Esophagus squamous epithelium (tissue), 5 donors: ENCODE data around the gene SRBD1. TPM values are rescaled to one million over a fixed set of nuclear protein-coding genes. Genes with fewer than 3 reads are reported as not detected.

ENCODE experiments used
- DNase-seq: peaks from one replicate; lab custom pipeline; 2025; lab: John Stamatoyannopoulos, UW
- H3K27ac ChIP-seq, 4 donors: fragments of 200-600 bp; sonication (generic); one replicate each; pipeline ENCODE4 v1.5.1; 2016 to 2019; ENCODE audit warnings: mild to moderate bottlenecking in 1 of 4
- H3K27me3 ChIP-seq, 4 donors: fragments of 200-600 bp; sonication (generic); 1 replicate in 3 of 4; 2 replicates in 1 of 4; pipeline versions ENCODE4 v1.5.1 to v1.6.0; 2017 to 2021; ENCODE audit warnings: antibody characterized with exemption in 1 of 4
- H3K36me3 ChIP-seq, 3 donors: fragments of 200-600 bp; sonication (generic); one replicate each; pipeline ENCODE4 v1.5.1; 2016 to 2019
- H3K4me1 ChIP-seq, 3 donors: fragments of 200-600 bp; sonication (generic); one replicate each; pipeline ENCODE4 v1.5.1; 2017 to 2019
- H3K4me3 ChIP-seq, 4 donors: fragments of 200-600 bp; sonication (generic); 1 replicate in 3 of 4; 2 replicates in 1 of 4; pipeline ENCODE4 v1.5.1; 2016 to 2019; ENCODE audit warnings: mild to moderate bottlenecking in 2 of 4, moderate library complexity in 1 of 4
- H3K9me3 ChIP-seq, 3 donors: fragments of 200-600 bp; sonication (generic); one replicate each; pipeline ENCODE4 v1.5.1; 2016 to 2019
- CTCF ChIP-seq, 6 experiments: fragments of 450-650 bp in 4 of 6; fragments of 200-600 bp in 2 of 6; sonication (generic) in 2 of 6; IDR thresholded peaks; one replicate each; pipeline ENCODE4 v1.5.1; 2016 to 2019; ENCODE audit warnings: antibody characterized with exemption in 6 of 6, mild to moderate bottlenecking in 4 of 6, moderate library complexity in 4 of 6
- POLR2A ChIP-seq, 4 donors: fragments of 450-650 bp; IDR thresholded peaks; one replicate each; pipeline ENCODE4 v1.6.1; 2017; ENCODE audit warnings: antibody characterized with exemption in 4 of 4, mild to moderate bottlenecking in 4 of 4, moderate library complexity in 3 of 4
- WGBS, 2 donors: methylation state at CpG; one replicate each; pipeline ENCODE4 v1.1.5; 2018; 5-methylcytosine and 5-hydroxymethylcytosine counted together
- intact Hi-C: fragments of 100-400 bp; cut with DNase I; formaldehyde crosslinking; loops from one replicate; pipeline ENCODE4 v1.15.0; 2022
- total RNA-seq, 4 donors: library from RNA; depleted of rRNA; stranded (reverse); fragments of >200 nt; gene quantifications; one replicate each; pipeline ENCODE4 v1.1.0, GENCODE V29; 2016
- donor health status: DM: yes; HTN: yes; CAD: no.

Gene SRBD1
- total RNA-seq, 4 donors from 2014 or later: 5.0 to 21.6 (median 13.1) TPM

- 62 to 70% methylated on average over 4 of the region's 4 CpGs for WGBS, 2 donors
- Histone ChIP-seq H3K36me3 (no peaks in the 10 kb centered on the region), H3K27ac (no peak overlapping the region), H3K4me3 (no peak overlapping the region), H3K9me3 (no peaks in the 10 kb centered on the region), H3K4me1 (no peaks in the 10 kb centered on the region), H3K27me3 (no peaks in the 10 kb centered on the region)
- intact Hi-C loops: no loop called here
- no peak for DNase-seq
- no peak for TF ChIP-seq CTCF (IDR thresholded peaks at IDR 0.05)
- TF ChIP-seq POLR2A (IDR thresholded peaks at IDR 0.05): no peak
These were observed 158.2 kb downstream of the SRBD1 start for GRCh38 chr2:45452866-45453265.

- Histone ChIP-seq H3K36me3 (no peaks in the 10 kb centered on the region), H3K4me3 (no peak overlapping the region), H3K27ac (no peak overlapping the region), H3K27me3 (no peaks in the 10 kb centered on the region), H3K4me1 (no peaks in the 10 kb centered on the region), H3K9me3 (no peaks in the 10 kb centered on the region)
- intact Hi-C loops: no loop called here
- DNase-seq: no peak
- TF ChIP-seq POLR2A (IDR thresholded peaks at IDR 0.05): no peak
- no peak for TF ChIP-seq CTCF (IDR thresholded peaks at IDR 0.05)
- 85 to 93% methylated on average over 2 of the region's 2 CpGs for WGBS, 2 donors
These were observed 160.4 kb downstream of the SRBD1 start for GRCh38 chr2:45450634-45451033.

- Histone ChIP-seq H3K4me1 (no peaks in the 10 kb centered on the region), H3K9me3 (no peaks in the 10 kb centered on the region), H3K27me3 (no peaks in the 10 kb centered on the region), H3K36me3 (no peaks in the 10 kb centered on the region), H3K4me3 (no peak overlapping the region), H3K27ac (no peak overlapping the region)
- intact Hi-C loops: no loop called here
- no peak for DNase-seq
- TF ChIP-seq CTCF (IDR thresholded peaks at IDR 0.05) (no peak), POLR2A (IDR thresholded peaks at IDR 0.05) (no peak)
- WGBS, 2 donors: 87 to 90% methylated on average over 3 of the region's 3 CpGs
These were observed 162.8 kb downstream of the SRBD1 start for GRCh38 chr2:45448217-45448616.

GRCh38 chr2:45446016-45446415, 165.1 kb downstream of the SRBD1 start:
- no peak for DNase-seq
- WGBS, 2 donors: 68 to 92% methylated on average over 2 of the region's 2 CpGs
- intact Hi-C loops: no loop called here
- Histone ChIP-seq H3K4me1 (no peaks in the 10 kb centered on the region), H3K27ac (no peak overlapping the region), H3K9me3 (no peaks in the 10 kb centered on the region), H3K27me3 (no peaks in the 10 kb centered on the region), H3K36me3 (no peaks in the 10 kb centered on the region), H3K4me3 (no peak overlapping the region)
- TF ChIP-seq POLR2A (IDR thresholded peaks at IDR 0.05) (no peak), CTCF (IDR thresholded peaks at IDR 0.05) (no peak)

GRCh38 chr2:45445037-45445436, 166.0 kb downstream of the SRBD1 start:
- H3K9me3 ChIP-seq: no peaks in the 10 kb centered on the region
- H3K4me1 ChIP-seq: no peaks in the 10 kb centered on the region
- 74 to 79% methylated on average over 1 of the region's 1 CpG for WGBS, 2 donors
- intact Hi-C loops: no loop called here
- no peaks in the 10 kb centered on the region for H3K36me3 ChIP-seq
- no peak overlapping the region for H3K27ac ChIP-seq
- no peaks in the 10 kb centered on the region for H3K27me3 ChIP-seq
- TF ChIP-seq POLR2A (IDR thresholded peaks at IDR 0.05): no peak
- no peak for TF ChIP-seq CTCF (IDR thresholded peaks at IDR 0.05)
- no peak overlapping the region for H3K4me3 ChIP-seq
- DNase-seq: no peak
